MM.1S (cell line): Measurements from ENCODE around the gene SHC4.

Source experiments
- DNase-seq: peaks from one replicate; pipeline ENCODE4 v3.0.0-alpha.2; 2015
- H2AFZ ChIP-seq: fragments of 300-600 bp; sonication (generic); 2 replicates; pipeline ENCODE4 v1.6.0; 2016; ENCODE audit warnings: antibody characterized with exemption, low read length
- H3F3A ChIP-seq: fragments of 300-600 bp; sonication (generic); 2 replicates; pipeline ENCODE4 v1.6.1; 2016; ENCODE audit warnings: mild to moderate bottlenecking, antibody characterized with exemption, low read length, moderate library complexity, mixed read lengths; ENCODE audit not compliant: insufficient read depth
- H3K27ac ChIP-seq: fragments of 300-600 bp; sonication (generic); 2 replicates; pipeline ENCODE4 v1.5.1; 2016; ENCODE audit warnings: mild to moderate bottlenecking, low read length
- H3K27me3 ChIP-seq: fragments of 300-600 bp; sonication (generic); replicated peaks from 2 replicates; pipeline ENCODE4 v1.6.0; 2016; ENCODE audit warnings: low read length; ENCODE audit not compliant: insufficient read depth
- H3K36me3 ChIP-seq: fragments of 300-600 bp; sonication (generic); replicated peaks from 2 replicates; pipeline ENCODE4 v1.6.1; 2016; ENCODE audit warnings: mild to moderate bottlenecking, low read length, mixed read lengths; ENCODE audit not compliant: insufficient read depth
- H3K4me1 ChIP-seq: fragments of 300-600 bp; sonication (generic); 2 replicates; pipeline ENCODE4 v1.6.1; 2016; ENCODE audit warnings: low read length, mixed read lengths
- H3K4me2 ChIP-seq: fragments of 300-600 bp; sonication (generic); 2 replicates; pipeline ENCODE4 v1.6.0; 2016; ENCODE audit warnings: low read depth, low read length
- H3K4me3 ChIP-seq: fragments of 300-600 bp; sonication (generic); 2 replicates; pipeline ENCODE4 v1.5.1; 2016; ENCODE audit warnings: low read length, mixed read lengths
- H3K79me2 ChIP-seq: fragments of 300-600 bp; sonication (generic); 2 replicates; pipeline ENCODE4 v1.6.1; 2016; ENCODE audit warnings: mixed run types, low read length, mixed read lengths
- H3K9ac ChIP-seq: fragments of 300-600 bp; sonication (generic); 2 replicates; pipeline ENCODE4 v1.6.1; 2016; ENCODE audit warnings: low read length, mixed read lengths
- H3K9me2 ChIP-seq: fragments of 300-600 bp; sonication (generic); replicated peaks from 2 replicates; pipeline ENCODE4 v1.6.1; 2016; ENCODE audit warnings: mild to moderate bottlenecking, low read length, mixed read lengths; ENCODE audit not compliant: insufficient read depth
- H3K9me3 ChIP-seq: fragments of 300-600 bp; sonication (generic); replicated peaks from 2 replicates; pipeline ENCODE4 v1.6.1; 2016; ENCODE audit warnings: mild to moderate bottlenecking, low read length, mixed read lengths; ENCODE audit not compliant: insufficient read depth
- H4K20me1 ChIP-seq: fragments of 300-600 bp; sonication (generic); 2 replicates; pipeline ENCODE4 v1.6.1; 2016; ENCODE audit warnings: mild to moderate bottlenecking, low read length, moderate library complexity, mixed read lengths; ENCODE audit not compliant: insufficient read depth
- EZH2 ChIP-seq: fragments of 300-600 bp; sonication (generic); optimal IDR thresholded peaks from 2 replicates; pipeline ENCODE3; 2017; ENCODE audit warnings: low read depth, mild to moderate bottlenecking, antibody characterized with exemption, low read length, mixed read lengths
- EZH2phosphoT487 ChIP-seq: fragments of 300-600 bp; sonication (generic); IDR thresholded peaks from 2 replicates; pipeline ENCODE4 v1.6.1; 2018; ENCODE audit warnings: antibody characterized with exemption, low read length
- TF ChIP-seq, protein P1 (sequence below): fragments of 300-600 bp; sonication (generic); IDR thresholded peaks from 2 replicates; pipeline ENCODE4 v1.5.1; 2016; ENCODE audit warnings: antibody characterized with exemption, low read length, mixed read lengths

SHC4 gene

DNA sequence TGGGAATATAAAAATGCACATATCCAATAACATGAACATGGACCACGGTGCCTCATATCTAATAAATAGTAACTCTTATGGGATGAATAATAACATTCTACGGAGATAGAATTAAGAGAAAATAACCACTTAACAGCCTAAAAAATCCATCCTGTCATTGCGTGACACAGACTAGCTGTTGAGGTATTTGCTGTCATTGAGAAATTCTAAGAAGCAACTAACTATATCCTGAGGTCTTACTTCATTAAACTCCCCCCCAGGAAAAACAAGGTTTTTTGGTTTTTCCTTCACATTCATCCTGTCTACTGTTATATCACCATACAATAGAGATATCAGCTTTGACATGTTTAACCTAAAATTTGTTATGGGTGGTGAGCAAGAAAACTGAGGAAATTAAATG lies 167.2 kb downstream of the SHC4 start:
- Histone ChIP-seq H3K79me2 (peaks cover 33% of the 10 kb centered on the region), H2AFZ (no peak overlapping the region), H3K36me3 (peaks cover 5% of the 10 kb centered on the region; the same call in 1 of the 2 replicates), H3F3A (peaks cover 10% of the 10 kb centered on the region; the same call in 1 of the 2 replicates), H3K4me3 (no peak overlapping the region), H4K20me1 (0 out of 2 replicates have a peak, but pooled peaks cover 5% of the 10 kb centered on the region), H3K4me2 (no peak overlapping the region), H3K27me3 (no peaks in the 10 kb centered on the region), H3K9me2 (no peaks in the 10 kb centered on the region), H3K9ac (no peak overlapping the region), H3K27ac (no peak overlapping the region), H3K4me1 (peaks cover 13% of the 10 kb centered on the region), H3K9me3 (no peaks in the 10 kb centered on the region)
- TF ChIP-seq EZH2 = no peak
- TF ChIP-seq EZH2phosphoT487 = no peak
- TF ChIP-seq, protein P1, sequence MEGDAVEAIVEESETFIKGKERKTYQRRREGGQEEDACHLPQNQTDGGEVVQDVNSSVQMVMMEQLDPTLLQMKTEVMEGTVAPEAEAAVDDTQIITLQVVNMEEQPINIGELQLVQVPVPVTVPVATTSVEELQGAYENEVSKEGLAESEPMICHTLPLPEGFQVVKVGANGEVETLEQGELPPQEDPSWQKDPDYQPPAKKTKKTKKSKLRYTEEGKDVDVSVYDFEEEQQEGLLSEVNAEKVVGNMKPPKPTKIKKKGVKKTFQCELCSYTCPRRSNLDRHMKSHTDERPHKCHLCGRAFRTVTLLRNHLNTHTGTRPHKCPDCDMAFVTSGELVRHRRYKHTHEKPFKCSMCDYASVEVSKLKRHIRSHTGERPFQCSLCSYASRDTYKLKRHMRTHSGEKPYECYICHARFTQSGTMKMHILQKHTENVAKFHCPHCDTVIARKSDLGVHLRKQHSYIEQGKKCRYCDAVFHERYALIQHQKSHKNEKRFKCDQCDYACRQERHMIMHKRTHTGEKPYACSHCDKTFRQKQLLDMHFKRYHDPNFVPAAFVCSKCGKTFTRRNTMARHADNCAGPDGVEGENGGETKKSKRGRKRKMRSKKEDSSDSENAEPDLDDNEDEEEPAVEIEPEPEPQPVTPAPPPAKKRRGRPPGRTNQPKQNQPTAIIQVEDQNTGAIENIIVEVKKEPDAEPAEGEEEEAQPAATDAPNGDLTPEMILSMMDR = no peak
- no peak for DNase-seq

DNA sequence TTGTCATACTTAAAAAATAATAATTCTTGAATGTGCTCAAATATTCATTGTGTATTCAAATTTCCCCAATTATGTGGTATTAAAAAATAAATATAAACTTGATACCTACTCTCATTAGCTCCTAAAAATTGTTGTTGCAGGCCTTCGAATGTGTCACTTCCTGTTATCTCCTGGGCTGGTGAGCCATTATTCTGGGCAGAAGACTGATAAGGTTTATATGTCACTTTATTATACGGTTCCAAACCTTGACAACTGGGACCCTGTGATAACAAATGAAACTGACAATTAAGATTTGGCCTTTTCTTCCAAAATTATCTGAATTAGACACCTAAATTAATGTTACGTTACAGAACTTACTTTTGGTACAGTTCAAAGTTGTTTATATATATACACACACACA lies 167.8 kb downstream of the SHC4 start:
- Histone ChIP-seq H3F3A (peaks cover 10% of the 10 kb centered on the region; the same call in 1 of the 2 replicates), H3K4me2 (no peak overlapping the region), H3K4me3 (no peak overlapping the region), H2AFZ (no peak overlapping the region), H3K9me3 (no peaks in the 10 kb centered on the region), H3K4me1 (peaks cover 13% of the 10 kb centered on the region), H3K9ac (no peak overlapping the region), H4K20me1 (no peaks in the 10 kb centered on the region), H3K79me2 (peaks cover 27% of the 10 kb centered on the region), H3K27me3 (no peaks in the 10 kb centered on the region), H3K27ac (no peak overlapping the region), H3K9me2 (no peaks in the 10 kb centered on the region), H3K36me3 (peaks cover 5% of the 10 kb centered on the region; the same call in 1 of the 2 replicates)
- DNase-seq = no peak
- TF ChIP-seq EZH2phosphoT487 (no peak), EZH2 (no peak)
- TF ChIP-seq, protein P1 = no peak

DNA sequence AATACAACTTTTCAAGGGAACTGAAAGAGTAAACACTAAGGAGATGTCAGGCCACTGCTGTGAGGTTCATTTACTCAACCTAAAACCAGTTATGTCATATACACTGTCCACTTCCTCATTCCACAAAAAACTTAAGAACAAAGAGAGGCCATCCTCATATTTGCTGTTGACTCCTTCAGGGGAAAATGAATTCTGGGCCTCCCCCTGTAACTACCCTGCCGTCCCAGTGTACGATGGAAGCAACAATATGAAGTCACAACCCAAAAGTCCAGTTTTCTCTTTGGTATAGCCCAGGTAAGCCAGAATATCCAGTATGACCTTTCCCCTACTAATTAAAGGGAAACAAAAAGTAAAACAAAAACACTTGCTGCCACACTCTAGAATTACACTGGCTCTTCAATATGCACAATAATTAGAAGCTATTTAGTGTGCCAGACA lies 169.0 kb downstream of the SHC4 start:
- Histone ChIP-seq H3K36me3 (peaks cover 5% of the 10 kb centered on the region; the same call in 1 of the 2 replicates), H3K4me1 (peaks cover 13% of the 10 kb centered on the region), H3K27me3 (no peaks in the 10 kb centered on the region), H4K20me1 (no peaks in the 10 kb centered on the region), H3K4me3 (no peak overlapping the region), H3K79me2 (peaks cover 15% of the 10 kb centered on the region), H3K9me2 (no peaks in the 10 kb centered on the region), H3K4me2 (peak overlapping the region; percentile 35), H3K9me3 (no peaks in the 10 kb centered on the region), H3K27ac (peak overlapping the region; percentile 53; the same call in 1 of the 2 replicates), H2AFZ (0 out of 2 replicates have a peak overlapping the region, but pooled peaks have one; percentile 24), H3K9ac (no peak overlapping the region), H3F3A (peaks cover 10% of the 10 kb centered on the region; the same call in 1 of the 2 replicates)
- TF ChIP-seq EZH2 (no peak), EZH2phosphoT487 (no peak)
- TF ChIP-seq, protein P1 = no peak
- DNase-seq = peak; percentile 21
